Panc1 (cell line): ENCODE data around the gene SLC13A3. TPM values are rescaled to one million over a fixed set of nuclear protein-coding genes. Genes with fewer than 3 reads are reported as not detected.

Experiments
- ATAC-seq: fragments of 200-7000 bp; cut with Tn5 transposase; 2 replicates; pipeline ENCODE4 v1.9.1; 2020; ENCODE audit warnings: mild to moderate bottlenecking, moderate library complexity
- BruUV-seq: library from RNA; stranded (reverse); fragments of 400-500 nt; replicated peaks from 2 replicates; lab custom pipeline; 2021; lab: Mats Ljungman, UMichigan
- CTCF ChIA-PET: fragments of 300-600 bp; sonication (Branson Sonifier 250); formaldehyde crosslinking; loops from one replicate; lab custom pipeline; 2022; ENCODE audit warnings: antibody characterized with exemption; lab: Charles Lee
- POLR2A ChIA-PET: fragments of 300-600 bp; sonication (Branson Sonifier 250); formaldehyde crosslinking; loops from one replicate; lab custom pipeline; 2022; ENCODE audit warnings: antibody characterized with exemption; lab: Charles Lee
- DNase-seq: peaks from one replicate; pipeline ENCODE4 v3.0.0-alpha.2; 2010; ENCODE audit warnings: low read depth, low spot score
- H3K27ac ChIP-seq: 2 replicates; pipeline ENCODE4 v1.5.1; 2011; ENCODE audit warnings: mild to moderate bottlenecking, low read length, inconsistent platforms
- H3K27me3 ChIP-seq: fragments of 200-500 bp; sonication (Bioruptor generic); 2 replicates; pipeline ENCODE4 v1.6.0; 2014; ENCODE audit warnings: low read length, inconsistent platforms; ENCODE audit not compliant: control insufficient read depth, insufficient read depth
- H3K36me3 ChIP-seq: fragments of 200-500 bp; sonication (Bioruptor generic); 2 replicates; pipeline ENCODE4 v1.5.1; 2014; ENCODE audit warnings: inconsistent platforms, mild to moderate bottlenecking, low read length, moderate library complexity; ENCODE audit not compliant: control insufficient read depth, insufficient read depth
- H3K4me1 ChIP-seq: 2 replicates; pipeline ENCODE4 v1.5.1; 2011; ENCODE audit warnings: inconsistent platforms, mild to moderate bottlenecking, low read length, moderate library complexity; ENCODE audit not compliant: control insufficient read depth, insufficient read depth
- H3K4me3 ChIP-seq, 2 experiments: 2 replicates each; pipeline ENCODE4 v1.5.1; 2011 to 2012; ENCODE audit warnings: low read depth in 2 of 2, low read length in 2 of 2, mild to moderate bottlenecking in 2 of 2, inconsistent platforms in 1 of 2, moderate library complexity in 1 of 2
- H3K9me3 ChIP-seq: fragments of 200-500 bp; sonication (Bioruptor generic); 2 replicates; pipeline ENCODE4 v1.5.1; 2014; ENCODE audit warnings: low read depth, mild to moderate bottlenecking, inconsistent platforms, low read length, moderate library complexity; ENCODE audit not compliant: control insufficient read depth, insufficient read depth
- CTCF ChIP-seq: fragments of 450-650 bp; IDR thresholded peaks from 2 replicates; pipeline ENCODE4 v1.5.1; 2017; ENCODE audit warnings: mild to moderate bottlenecking
- POLR2AphosphoS5 ChIP-seq: IDR thresholded peaks from 2 replicates; pipeline ENCODE4 v1.6.1; 2012; ENCODE audit warnings: mild to moderate bottlenecking, low read depth, low read length, moderate library complexity
- SIN3A ChIP-seq: IDR thresholded peaks from 2 replicates; pipeline ENCODE4 v1.6.1; 2012; ENCODE audit warnings: low read depth, mild to moderate bottlenecking, low read length, moderate library complexity, borderline replicate concordance; ENCODE audit not compliant: insufficient read depth
- TCF7L2 ChIP-seq: IDR thresholded peaks from 2 replicates; pipeline ENCODE4 v1.6.1; 2011; ENCODE audit warnings: mild to moderate bottlenecking, low read depth, low read length, inconsistent platforms
- in situ Hi-C: cut with HindIII; loops from 2 replicates; pipeline ENCODE4 v1.10.0; 2016; ENCODE audit warnings: low sequenced_read_pairs, low pct_unique_long_range_greater_than_20kb
- intact Hi-C: fragments of 100-400 bp; cut with micrococcal nuclease; formaldehyde crosslinking; loops from one replicate; pipeline ENCODE4 v1.10.0; 2022; ENCODE audit not compliant: unreplicated experiment
- total RNA-seq: library from RNA; stranded (reverse); gene quantifications from one replicate; pipeline ENCODE4 v1.2.1, GENCODE V29; 2021; ENCODE audit not compliant: unreplicated experiment
- TF ChIP-seq, protein P1 (sequence below), 2 experiments: IDR thresholded peaks; 2 replicates each; pipeline ENCODE4 v1.6.1; 2011 to 2012; ENCODE audit warnings: low read depth in 2 of 2, control low read depth in 1 of 2, low read length in 1 of 2, mild to moderate bottlenecking in 1 of 2, moderate library complexity in 1 of 2; ENCODE audit not compliant: insufficient read depth in 1 of 2

SLC13A3 gene
- total RNA-seq, 1 experiment from 2014 or later = 0.31 TPM

DNA sequence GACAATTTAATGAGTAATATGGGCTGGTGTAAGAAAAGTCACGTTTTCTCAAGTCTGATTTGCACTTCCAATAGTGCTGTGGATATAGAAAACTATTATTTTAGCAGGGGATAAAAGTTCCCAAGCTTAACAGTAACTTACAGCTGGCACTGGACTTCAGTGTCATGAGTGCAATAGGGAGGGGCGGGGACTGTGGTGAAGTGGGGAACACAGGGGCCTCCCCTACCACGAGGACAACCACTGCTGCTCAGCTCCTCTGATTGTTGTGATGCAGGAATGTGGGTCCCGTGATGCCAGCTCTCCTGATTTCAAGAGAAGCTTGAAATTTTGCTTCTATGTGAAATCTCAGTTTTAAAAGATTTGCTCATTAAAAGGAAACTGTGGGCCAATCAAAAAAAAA is 24.0 kb downstream of the SLC13A3 start:
- BruUV-seq = no TSS peak
- ChIA-PET POLR2A (no interaction called here), CTCF (no interaction called here)
- DNase-seq = no peak
- no peaks in the 10 kb centered on the region for H3K9me3 ChIP-seq
- peaks cover 12% of the 10 kb centered on the region; the same call in 1 of the 2 replicates for H3K27me3 ChIP-seq
- no peak overlapping the region for H3K27ac ChIP-seq
- no peak for TF ChIP-seq POLR2AphosphoS5
- no peak for TF ChIP-seq TCF7L2
- TF ChIP-seq CTCF = no peak
- no peak for TF ChIP-seq SIN3A
- TF ChIP-seq, protein P1, sequence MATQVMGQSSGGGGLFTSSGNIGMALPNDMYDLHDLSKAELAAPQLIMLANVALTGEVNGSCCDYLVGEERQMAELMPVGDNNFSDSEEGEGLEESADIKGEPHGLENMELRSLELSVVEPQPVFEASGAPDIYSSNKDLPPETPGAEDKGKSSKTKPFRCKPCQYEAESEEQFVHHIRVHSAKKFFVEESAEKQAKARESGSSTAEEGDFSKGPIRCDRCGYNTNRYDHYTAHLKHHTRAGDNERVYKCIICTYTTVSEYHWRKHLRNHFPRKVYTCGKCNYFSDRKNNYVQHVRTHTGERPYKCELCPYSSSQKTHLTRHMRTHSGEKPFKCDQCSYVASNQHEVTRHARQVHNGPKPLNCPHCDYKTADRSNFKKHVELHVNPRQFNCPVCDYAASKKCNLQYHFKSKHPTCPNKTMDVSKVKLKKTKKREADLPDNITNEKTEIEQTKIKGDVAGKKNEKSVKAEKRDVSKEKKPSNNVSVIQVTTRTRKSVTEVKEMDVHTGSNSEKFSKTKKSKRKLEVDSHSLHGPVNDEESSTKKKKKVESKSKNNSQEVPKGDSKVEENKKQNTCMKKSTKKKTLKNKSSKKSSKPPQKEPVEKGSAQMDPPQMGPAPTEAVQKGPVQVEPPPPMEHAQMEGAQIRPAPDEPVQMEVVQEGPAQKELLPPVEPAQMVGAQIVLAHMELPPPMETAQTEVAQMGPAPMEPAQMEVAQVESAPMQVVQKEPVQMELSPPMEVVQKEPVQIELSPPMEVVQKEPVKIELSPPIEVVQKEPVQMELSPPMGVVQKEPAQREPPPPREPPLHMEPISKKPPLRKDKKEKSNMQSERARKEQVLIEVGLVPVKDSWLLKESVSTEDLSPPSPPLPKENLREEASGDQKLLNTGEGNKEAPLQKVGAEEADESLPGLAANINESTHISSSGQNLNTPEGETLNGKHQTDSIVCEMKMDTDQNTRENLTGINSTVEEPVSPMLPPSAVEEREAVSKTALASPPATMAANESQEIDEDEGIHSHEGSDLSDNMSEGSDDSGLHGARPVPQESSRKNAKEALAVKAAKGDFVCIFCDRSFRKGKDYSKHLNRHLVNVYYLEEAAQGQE (IDR thresholded peaks at IDR 0.05; ENCODE audit: insufficient read depth in 1 of 2, low read depth in 2 of 2, low read length in 1 of 2) = no peak
- H3K36me3 ChIP-seq = no peaks in the 10 kb centered on the region
- ATAC-seq = no peak
- in situ Hi-C loops (no loop called here), intact Hi-C loops (no loop called here)
- no peaks in the 10 kb centered on the region for H3K4me1 ChIP-seq
- H3K4me3 ChIP-seq = no peak overlapping the region

- ChIA-PET POLR2A (interaction anchor here (0.7 kb wide), 1 partner anchor 62 kb away, joined by 27 read pairs; the partner anchor contains the start of gene TP53RK), CTCF (no interaction called here)
- no peak overlapping the region for H3K4me3 ChIP-seq
- TF ChIP-seq POLR2AphosphoS5 = no peak
- TF ChIP-seq, protein P1 (IDR thresholded peaks at IDR 0.05; ENCODE audit: insufficient read depth in 1 of 2, low read depth in 2 of 2, low read length in 1 of 2) = no peak
- no peak for TF ChIP-seq CTCF
- no peak for TF ChIP-seq TCF7L2
- H3K27ac ChIP-seq = no peak overlapping the region
- H3K9me3 ChIP-seq = no peaks in the 10 kb centered on the region
- no peaks in the 10 kb centered on the region for H3K36me3 ChIP-seq
- ATAC-seq (no peak), DNase-seq (no peak)
- H3K27me3 ChIP-seq = peaks cover 12% of the 10 kb centered on the region; the same call in 1 of the 2 replicates
- H3K4me1 ChIP-seq = no peaks in the 10 kb centered on the region
- in situ Hi-C loops (no loop called here), intact Hi-C loops (no loop called here)
- BruUV-seq = no TSS peak
These were observed 24.5 kb downstream of the SLC13A3 start for GRCh38 chr20:46626758-46627157.
